Hepatocyte (in vitro differentiated cells): ENCODE data around the gene POU5F1.

Experiments
- EZH2 ChIP-seq: fragments of 200-600 bp; sonication (generic); IDR thresholded peaks from 2 replicates; pipeline ENCODE4 v1.6.1; 2016; ENCODE audit warnings: antibody characterized with exemption, mild to moderate bottlenecking, borderline replicate concordance
- TF ChIP-seq, protein P1 (sequence below): fragments of 200-600 bp; sonication (generic); IDR thresholded peaks from 2 replicates; pipeline ENCODE4 v1.5.1; 2016; ENCODE audit warnings: antibody characterized with exemption, mild to moderate bottlenecking; ENCODE audit not compliant: poor library complexity

DNA sequence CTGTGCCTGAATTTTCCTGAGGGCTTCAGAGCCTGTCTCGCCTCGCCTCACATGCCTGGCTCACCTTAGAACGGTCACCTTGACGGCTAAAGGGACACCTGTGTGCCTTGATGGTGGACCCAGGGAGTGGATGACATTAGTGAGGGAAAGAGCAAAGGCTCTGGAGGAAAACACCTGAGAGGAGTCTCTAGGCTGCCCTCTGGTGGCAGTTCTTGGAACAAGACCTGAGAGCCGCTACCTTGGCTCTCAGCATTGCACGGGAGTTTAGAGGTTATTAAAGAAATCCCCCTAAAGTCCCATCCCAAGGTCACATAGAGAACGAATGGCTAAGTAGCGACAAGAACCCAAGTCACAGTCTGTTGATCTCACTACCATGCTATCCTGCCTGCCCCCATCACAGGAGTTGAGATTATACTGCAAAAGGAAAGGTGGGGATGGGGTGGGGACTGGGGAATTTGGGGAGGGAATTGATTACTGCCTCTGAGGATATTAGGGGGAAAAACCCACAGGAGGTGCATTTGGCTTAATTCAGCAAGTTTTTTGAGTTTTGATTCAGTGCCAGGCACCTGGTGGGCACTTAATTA is 42.3 kb downstream of the POU5F1 start:
- TF ChIP-seq, protein P1, sequence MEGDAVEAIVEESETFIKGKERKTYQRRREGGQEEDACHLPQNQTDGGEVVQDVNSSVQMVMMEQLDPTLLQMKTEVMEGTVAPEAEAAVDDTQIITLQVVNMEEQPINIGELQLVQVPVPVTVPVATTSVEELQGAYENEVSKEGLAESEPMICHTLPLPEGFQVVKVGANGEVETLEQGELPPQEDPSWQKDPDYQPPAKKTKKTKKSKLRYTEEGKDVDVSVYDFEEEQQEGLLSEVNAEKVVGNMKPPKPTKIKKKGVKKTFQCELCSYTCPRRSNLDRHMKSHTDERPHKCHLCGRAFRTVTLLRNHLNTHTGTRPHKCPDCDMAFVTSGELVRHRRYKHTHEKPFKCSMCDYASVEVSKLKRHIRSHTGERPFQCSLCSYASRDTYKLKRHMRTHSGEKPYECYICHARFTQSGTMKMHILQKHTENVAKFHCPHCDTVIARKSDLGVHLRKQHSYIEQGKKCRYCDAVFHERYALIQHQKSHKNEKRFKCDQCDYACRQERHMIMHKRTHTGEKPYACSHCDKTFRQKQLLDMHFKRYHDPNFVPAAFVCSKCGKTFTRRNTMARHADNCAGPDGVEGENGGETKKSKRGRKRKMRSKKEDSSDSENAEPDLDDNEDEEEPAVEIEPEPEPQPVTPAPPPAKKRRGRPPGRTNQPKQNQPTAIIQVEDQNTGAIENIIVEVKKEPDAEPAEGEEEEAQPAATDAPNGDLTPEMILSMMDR = peak; percentile 81
- TF ChIP-seq EZH2 = no peak
